CD14-positive monocyte (primary cell): Measurements from ENCODE around the gene NEK10. TPM values are rescaled to one million over a fixed set of nuclear protein-coding genes. Genes with fewer than 3 reads are reported as not detected.

ENCODE experiments used
- DNase-seq, 3 donors: peaks; one replicate each; pipeline ENCODE4 v3.0.0-alpha.2; 2011 to 2022
- H2AFZ ChIP-seq: 2 replicates; pipeline ENCODE4 v1.6.0; 2012; ENCODE audit warnings: mild to moderate bottlenecking, low read depth, low read length, inconsistent platforms; ENCODE audit not compliant: insufficient read depth, poor library complexity, severe bottlenecking
- H3K27ac ChIP-seq, 2 donors: 1 replicate in 1 of 2; 2 replicates in 1 of 2; pipeline ENCODE4 v1.5.1; 2012 to 2013; ENCODE audit warnings: low read length in 2 of 2, control low read depth in 1 of 2, inconsistent platforms in 1 of 2, low read depth in 1 of 2, mild to moderate bottlenecking in 1 of 2
- H3K27me3 ChIP-seq, 2 donors: one replicate each; pipeline versions ENCODE4 v1.6.0 to v1.6.1; 2011 to 2013; ENCODE audit warnings: low read length in 2 of 2; ENCODE audit not compliant: control insufficient read depth in 2 of 2, insufficient read depth in 2 of 2
- H3K36me3 ChIP-seq, 2 donors: replicated peaks in 1 of 2; 1 replicate in 1 of 2; 2 replicates in 1 of 2; pipeline versions ENCODE4 v1.5.1 to v1.6.1; 2012 to 2013; ENCODE audit warnings: low read length in 2 of 2, control low read depth in 1 of 2, inconsistent platforms in 1 of 2, mild to moderate bottlenecking in 1 of 2; ENCODE audit not compliant: insufficient read depth in 2 of 2, control insufficient read depth in 1 of 2
- H3K4me1 ChIP-seq, 2 donors: 1 replicate in 1 of 2; 2 replicates in 1 of 2; pipeline versions ENCODE4 v1.5.1 to v1.6.1; 2012 to 2013; ENCODE audit warnings: low read length in 2 of 2, control low read depth in 1 of 2, inconsistent platforms in 1 of 2, mild to moderate bottlenecking in 1 of 2, moderate library complexity in 1 of 2; ENCODE audit not compliant: insufficient read depth in 2 of 2, control insufficient read depth in 1 of 2
- H3K4me2 ChIP-seq: replicated peaks from 2 replicates; pipeline ENCODE3; 2012; ENCODE audit warnings: low read length, moderate library complexity, mild to moderate bottlenecking; ENCODE audit not compliant: poor library complexity, severe bottlenecking; ENCODE audit errors: extremely low read depth
- H3K4me3 ChIP-seq, 3 experiments: fragments of 200-600 bp in 1 of 3; sonication (generic) in 1 of 3; replicated peaks in 1 of 3; 1 replicate in 2 of 3; 2 replicates in 1 of 3; pipeline ENCODE4 v1.5.1; 2011 to 2013; ENCODE audit warnings: low read length in 3 of 3, mild to moderate bottlenecking in 3 of 3, control low read depth in 2 of 3, low read depth in 2 of 3, inconsistent platforms in 1 of 3, moderate library complexity in 1 of 3
- H3K79me2 ChIP-seq: 2 replicates; pipeline ENCODE4 v1.6.0; 2012; ENCODE audit warnings: mild to moderate bottlenecking, control low read depth, inconsistent platforms, low read length, moderate library complexity; ENCODE audit not compliant: insufficient read depth
- H3K9ac ChIP-seq: 2 replicates; pipeline ENCODE4 v1.6.0; 2017; ENCODE audit warnings: low read length, mild to moderate bottlenecking; ENCODE audit not compliant: insufficient read depth, poor library complexity, severe bottlenecking
- H3K9me3 ChIP-seq, 2 donors: replicated peaks in 1 of 2; 1 replicate in 1 of 2; 2 replicates in 1 of 2; pipeline versions ENCODE4 v1.5.1 to v1.6.1; 2012 to 2013; ENCODE audit warnings: low read length in 2 of 2, control low read depth in 1 of 2; ENCODE audit not compliant: control insufficient read depth in 1 of 2, insufficient read depth in 1 of 2
- H4K20me1 ChIP-seq: 2 replicates; pipeline ENCODE4 v1.6.0; 2012; ENCODE audit warnings: mild to moderate bottlenecking, low read length, control low read depth, moderate library complexity; ENCODE audit not compliant: insufficient read depth
- H3K27ac Mint-ChIP-seq, 7 donors: one replicate each; pipeline ENCODE4 v1.8.0; 2020; ENCODE audit warnings: mild to moderate bottlenecking in 7 of 7, mixed read lengths in 7 of 7, moderate library complexity in 6 of 7, inconsistent platforms in 2 of 7
- H3K27me3 Mint-ChIP-seq, 3 donors: one replicate each; pipeline ENCODE4 v1.8.0; 2021 to 2022; ENCODE audit warnings: low read depth in 3 of 3, mild to moderate bottlenecking in 3 of 3, mixed read lengths in 3 of 3, moderate library complexity in 3 of 3, inconsistent platforms in 1 of 3
- H3K36me3 Mint-ChIP-seq, 2 donors: one replicate each; pipeline ENCODE4 v1.8.0; 2020; ENCODE audit warnings: mixed read lengths in 2 of 2, inconsistent platforms in 1 of 2, mild to moderate bottlenecking in 1 of 2
- H3K4me1 Mint-ChIP-seq: one replicate; pipeline ENCODE4 v1.8.0; 2020; ENCODE audit warnings: mild to moderate bottlenecking, mixed read lengths
- H3K4me3 Mint-ChIP-seq, 2 donors: one replicate each; pipeline ENCODE4 v1.8.0; 2020; ENCODE audit warnings: mild to moderate bottlenecking in 2 of 2, mixed read lengths in 2 of 2, moderate library complexity in 1 of 2
- H3K9me3 Mint-ChIP-seq, 7 donors: one replicate each; pipeline ENCODE4 v1.8.0; 2020 to 2022; ENCODE audit warnings: mixed read lengths in 7 of 7, mild to moderate bottlenecking in 6 of 7, moderate library complexity in 6 of 7, inconsistent platforms in 2 of 7
- WGBS: methylation state at CpG from one replicate; pipeline ENCODE4 v1.1.5; 2013; ENCODE audit warnings: missing lambda C conversion rate; ENCODE audit not compliant: insufficient coverage; 5-methylcytosine and 5-hydroxymethylcytosine counted together
- intact Hi-C, 2 donors: fragments of 100-400 bp; cut with micrococcal nuclease; formaldehyde crosslinking; loops; one replicate each; pipeline versions ENCODE4 v1.15.0 to v1.15.1; 2023
- polyA plus RNA-seq, 3 donors: library from polyadenylated mRNA; depleted of rRNA in 1 of 3; unstranded in 2 of 3; stranded (reverse) in 1 of 3; fragments of 300-500 nt in 2 of 3; fragments of >200 nt in 1 of 3; fragmentation: Illumina TruSeq in 2 of 3; gene quantifications; 1 replicate in 2 of 3; 2 replicates in 1 of 3; pipeline ENCODE4 v1.2.3, GENCODE V29; 2012 to 2021
- small RNA-seq: library from RNA; depleted of rRNA; stranded (forward); fragments of <200 nt; gene quantifications from one replicate; pipeline ENCODE3, GENCODE V24; 2012; ENCODE audit warnings: low read depth; ENCODE audit not compliant: insufficient read length
- TF ChIP-seq, protein P1 (sequence below): fragments of 200-600 bp; IDR thresholded peaks from one replicate; pipeline ENCODE4 v1.8.0; 2022; ENCODE audit warnings: antibody characterized with exemption, mild to moderate bottlenecking

The NEK10 gene
- polyA plus RNA-seq, 3 donors = not detected

GRCh38 chr3:27072810-27073651, 296.2 kb downstream of the NEK10 start:
- 0% methylated on average over 1 of the region's 8 CpGs for WGBS
- intact Hi-C loops = no loop called here
- H3K36me3 Mint-ChIP-seq = no peaks in the 10 kb centered on the region

GRCh38 chr3:27060336-27060735, 308.8 kb downstream of the NEK10 start:
- Mint-ChIP-seq H3K36me3 (no peaks in the 10 kb centered on the region), H3K4me1 (no peaks in the 10 kb centered on the region), H3K4me3 (no peak overlapping the region), H3K9me3 (peaks cover 0 to 6% (median 2%) of the 10 kb centered on the region in 7 donors), H3K27ac (no peak overlapping the region), H3K27me3 (peaks cover 0 to 3% (median 0%) of the 10 kb centered on the region in 3 donors)
- no peaks in the 10 kb centered on the region for H3K4me1 ChIP-seq
- H3K9ac ChIP-seq = no peak overlapping the region
- peaks cover 0 to 5% of the 10 kb centered on the region in 2 donors for H3K9me3 ChIP-seq
- no peak overlapping the region for H3K4me3 ChIP-seq
- H3K27me3 ChIP-seq = no peaks in the 10 kb centered on the region
- DNase-seq = no peak
- WGBS = no CpG with 5 or more reads among the region's 2 CpGs
- intact Hi-C loops = no loop called here
- no peaks in the 10 kb centered on the region for H3K36me3 ChIP-seq
- no peaks in the 10 kb centered on the region for H3K79me2 ChIP-seq
- no peaks in the 10 kb centered on the region for H4K20me1 ChIP-seq
- TF ChIP-seq, protein P1, sequence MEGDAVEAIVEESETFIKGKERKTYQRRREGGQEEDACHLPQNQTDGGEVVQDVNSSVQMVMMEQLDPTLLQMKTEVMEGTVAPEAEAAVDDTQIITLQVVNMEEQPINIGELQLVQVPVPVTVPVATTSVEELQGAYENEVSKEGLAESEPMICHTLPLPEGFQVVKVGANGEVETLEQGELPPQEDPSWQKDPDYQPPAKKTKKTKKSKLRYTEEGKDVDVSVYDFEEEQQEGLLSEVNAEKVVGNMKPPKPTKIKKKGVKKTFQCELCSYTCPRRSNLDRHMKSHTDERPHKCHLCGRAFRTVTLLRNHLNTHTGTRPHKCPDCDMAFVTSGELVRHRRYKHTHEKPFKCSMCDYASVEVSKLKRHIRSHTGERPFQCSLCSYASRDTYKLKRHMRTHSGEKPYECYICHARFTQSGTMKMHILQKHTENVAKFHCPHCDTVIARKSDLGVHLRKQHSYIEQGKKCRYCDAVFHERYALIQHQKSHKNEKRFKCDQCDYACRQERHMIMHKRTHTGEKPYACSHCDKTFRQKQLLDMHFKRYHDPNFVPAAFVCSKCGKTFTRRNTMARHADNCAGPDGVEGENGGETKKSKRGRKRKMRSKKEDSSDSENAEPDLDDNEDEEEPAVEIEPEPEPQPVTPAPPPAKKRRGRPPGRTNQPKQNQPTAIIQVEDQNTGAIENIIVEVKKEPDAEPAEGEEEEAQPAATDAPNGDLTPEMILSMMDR = no peak
- no peak overlapping the region for H3K27ac ChIP-seq
- H2AFZ ChIP-seq = no peak overlapping the region
- H3K4me2 ChIP-seq = no peak overlapping the region

More at GRCh38 chr3:27072810-27073651, 296.2 kb downstream of the NEK10 start:
- H3K36me3 ChIP-seq = no peaks in the 10 kb centered on the region
- TF ChIP-seq, protein P1 = no peak
- H3K4me2 ChIP-seq = no peak overlapping the region
- Mint-ChIP-seq H3K9me3 (peaks cover 0 to 5% (median 2%) of the 10 kb centered on the region in 7 donors), H3K27ac (no peak overlapping the region), H3K27me3 (peaks cover 1 to 4% (median 2%) of the 10 kb centered on the region in 3 donors), H3K4me1 (no peaks in the 10 kb centered on the region), H3K4me3 (no peak overlapping the region)
- no peak overlapping the region for H2AFZ ChIP-seq
- H3K79me2 ChIP-seq = no peaks in the 10 kb centered on the region
- H3K9ac ChIP-seq = no peak overlapping the region
- H3K4me3 ChIP-seq = no peak overlapping the region
- peaks cover 0 to 3% of the 10 kb centered on the region in 2 donors for H3K9me3 ChIP-seq
- DNase-seq = no peak
- H3K4me1 ChIP-seq = no peaks in the 10 kb centered on the region
- H4K20me1 ChIP-seq = no peaks in the 10 kb centered on the region
- no peak overlapping the region for H3K27ac ChIP-seq
- H3K27me3 ChIP-seq = no peaks in the 10 kb centered on the region

Small RNA genes lying within 50 kb of the gene (small RNA-seq; reads per million reads assigned to genes)
- gene MINOS1P3 (not detected), gene RNU6-342P (not detected)

Other genes with a start within 250 kb of the NEK10 start
- gene SLC4A7, start 115.0 kb upstream of the NEK10 start, polyA plus RNA-seq = 1 to 10 TPM; 5.4 to 7.6 (median 5.5) TPM